Measurements from ENCODE around the gene CXCR4. TPM values are rescaled to one million over a fixed set of nuclear protein-coding genes. Genes with fewer than 3 reads are reported as not detected.

CXCR4 gene
- total and polyA plus RNA-seq, 9 of the 15 experiments (the other 6 are each of a cell fraction or from before 2014, with no cell fraction given), result 0.07 to 0.45 (median 0.17) TPM; not detected in 3

DNA sequence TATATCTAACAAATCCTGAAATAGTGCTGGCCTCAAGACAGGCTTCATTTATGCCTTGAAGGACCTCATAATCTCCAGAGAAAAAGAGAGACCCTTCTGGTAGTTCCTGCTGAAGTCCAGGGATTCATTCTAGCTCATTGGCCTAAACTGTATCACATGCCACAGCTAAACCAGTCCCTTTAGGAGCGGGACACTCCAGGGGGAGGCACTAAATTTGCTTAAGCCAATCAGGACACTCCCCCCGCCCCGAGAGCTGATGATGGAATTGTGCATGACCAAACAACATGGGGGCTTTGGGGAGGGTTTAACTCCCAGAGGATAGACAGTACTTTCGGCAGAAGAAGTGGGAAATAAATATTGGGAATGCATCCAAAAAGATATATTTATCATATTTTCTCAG, 36.4 kb upstream of the CXCR4 start:
- POLR2A ChIA-PET, result no interaction called here
- Histone ChIP-seq H2AFZ (ENCODE audit: low read depth, low read length) (no peak overlapping the region), H3K79me2 (ENCODE audit: control insufficient read depth, insufficient read depth, low read length) (no peaks in the 10 kb centered on the region), H3K4me3 (no peak overlapping the region), H4K20me1 (replicated peaks; ENCODE audit: control insufficient read depth, insufficient read depth, low read length) (no peaks in the 10 kb centered on the region), H3K27ac (ENCODE audit: extremely low read depth, low read depth, low read length) (no peak overlapping the region), H3K4me1 (replicated peaks in 1 of 2; ENCODE audit: control insufficient read depth in 2 of 2, insufficient read depth in 2 of 2, low read length in 2 of 2) (no peaks in the 10 kb centered on the region), H3K4me2 (ENCODE audit: insufficient read depth, low read length) (no peak overlapping the region; the same call in 1 of the 2 replicates), H3K36me3 (ENCODE audit: control insufficient read depth, insufficient read depth, low read length) (no peaks in the 10 kb centered on the region), H3K9me3 (replicated peaks; ENCODE audit: control insufficient read depth, insufficient read depth, low read depth, low read length) (no peaks in the 10 kb centered on the region), H3K9ac (ENCODE audit: insufficient read depth in 1 of 2, low read depth in 2 of 2, low read length in 2 of 2) (no peak overlapping the region), H3K9me1 (ENCODE audit: control insufficient read depth, insufficient read depth, low read length) (no peaks in the 10 kb centered on the region), H3K27me3 (ENCODE audit: control insufficient read depth in 2 of 2, insufficient read depth in 2 of 2, low read length in 2 of 2) (no peaks in the 10 kb centered on the region; a peak in 1 of 5 replicates)
- in situ Hi-C loops (cut with MboI) (no loop called here), intact Hi-C loops (cut with micrococcal nuclease) (no loop called here)
- 0% methylated on average over 4 of the region's 4 CpGs for WGBS (ENCODE audit: insufficient coverage, low coverage, missing lambda C conversion rate)
- DNase-seq (ENCODE audit: extremely low read depth in 1 of 4, low spot score in 3 of 4) (peak in 2 of 4 experiments; percentile 4 to 34), ATAC-seq (peak; percentile 90), FAIRE-seq (no peak)
- peak; percentile 51; the same call in 1 of the 2 replicates for TF ChIP-seq USF2 (CRISPR knock-in tag; IDR thresholded peaks at IDR 0.05)
- TF ChIP-seq SMARCC2 (IDR thresholded peaks at IDR 0.05; ENCODE audit: low read depth), result no peak
- no peak for TF ChIP-seq MTA3 (IDR thresholded peaks at IDR 0.05; ENCODE audit: borderline replicate concordance)
- TF ChIP-seq SAFB (IDR thresholded peaks at IDR 0.05; ENCODE audit: borderline replicate concordance, low read depth, low read length), result no peak
- no peak for TF ChIP-seq PHF21A (IDR thresholded peaks at IDR 0.05; ENCODE audit: borderline replicate concordance, low read depth)
- no peak for TF ChIP-seq ERF (CRISPR knock-in tag; IDR thresholded peaks at IDR 0.05)
- peak; percentile 51 for TF ChIP-seq NFYB (IDR thresholded peaks at IDR 0.05; ENCODE audit: extremely low read depth, insufficient read length)
- TF ChIP-seq THRA (IDR thresholded peaks at IDR 0.05), result no peak
- TF ChIP-seq CEBPB (tag; IDR thresholded peaks at IDR 0.05), result no peak
- CTCF ChIA-PET (ENCODE audit: low intra/inter-chr PET ratio), result no interaction called here
- BruUV-seq (replicated peaks), result no TSS peak

Data from K562 (cell line).